Non-pigmented ciliary epithelial cell (primary cell): ENCODE measurements around the gene MYOD1.

ENCODE experiments used
- DNase-seq: peaks from one replicate; pipeline ENCODE4 v3.0.0-alpha.2; 2010; ENCODE audit warnings: low read depth

The MYOD1 gene

DNA sequence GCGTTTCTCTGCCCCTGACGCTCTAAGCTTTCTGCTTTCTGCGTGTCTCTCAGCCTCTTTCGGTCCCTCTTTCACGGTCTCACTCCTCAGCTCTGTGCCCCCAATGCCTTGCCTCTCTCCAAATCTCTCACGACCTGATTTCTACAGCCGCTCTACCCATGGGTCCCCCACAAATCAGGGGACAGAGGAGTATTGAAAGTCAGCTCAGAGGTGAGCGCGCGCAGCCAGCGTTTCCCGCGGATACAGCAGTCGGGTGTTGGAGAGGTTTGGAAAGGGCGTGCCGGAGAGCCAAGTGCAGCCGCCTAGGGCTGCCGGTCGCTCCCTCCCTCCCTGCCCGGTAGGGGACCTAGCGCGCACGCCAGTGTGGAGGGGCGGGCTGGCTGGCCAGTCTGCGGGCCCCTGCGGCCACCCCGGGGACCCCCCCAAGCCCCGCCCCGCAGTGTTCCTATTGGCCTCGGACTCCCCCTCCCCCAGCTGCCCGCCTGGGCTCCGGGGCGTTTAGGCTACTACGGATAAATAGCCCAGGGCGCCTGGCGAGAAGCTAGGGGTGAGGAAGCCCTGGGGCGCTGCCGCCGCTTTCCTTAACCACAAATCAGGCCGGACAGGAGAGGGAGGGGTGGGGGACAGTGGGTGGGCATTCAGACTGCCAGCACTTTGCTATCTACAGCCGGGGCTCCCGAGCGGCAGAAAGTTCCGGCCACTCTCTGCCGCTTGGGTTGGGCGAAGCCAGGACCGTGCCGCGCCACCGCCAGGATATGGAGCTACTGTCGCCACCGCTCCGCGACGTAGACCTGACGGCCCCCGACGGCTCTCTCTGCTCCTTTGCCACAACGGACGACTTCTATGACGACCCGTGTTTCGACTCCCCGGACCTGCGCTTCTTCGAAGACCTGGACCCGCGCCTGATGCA lies at the start of gene MYOD1:
MYOD1 (plus strand) TSS at position 544 of the 910 bp plus-strand sequence; CDS start at position 756, 212 bp downstream.
- DNase-seq = no peak

DNA sequence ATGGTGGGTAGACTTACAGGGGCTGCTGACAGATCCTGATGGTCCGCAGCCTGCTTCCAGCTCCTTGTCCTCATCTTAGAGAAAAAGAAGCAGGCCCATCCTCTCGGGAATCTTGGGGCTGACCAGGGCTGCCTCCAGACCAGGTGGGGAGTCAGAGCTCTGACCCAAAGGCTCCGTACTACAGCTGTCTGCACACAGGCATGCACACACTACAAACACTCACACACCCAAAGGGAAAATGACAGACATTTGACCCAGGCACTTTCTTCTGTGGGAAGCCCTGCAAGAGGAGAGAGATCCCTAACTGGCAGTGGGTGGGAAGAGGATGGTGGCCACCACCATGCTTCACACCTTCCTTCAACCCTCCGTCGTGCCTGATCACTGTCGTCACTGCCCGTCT lies 46.9 kb upstream of the MYOD1 start:
- no peak for DNase-seq

DNA sequence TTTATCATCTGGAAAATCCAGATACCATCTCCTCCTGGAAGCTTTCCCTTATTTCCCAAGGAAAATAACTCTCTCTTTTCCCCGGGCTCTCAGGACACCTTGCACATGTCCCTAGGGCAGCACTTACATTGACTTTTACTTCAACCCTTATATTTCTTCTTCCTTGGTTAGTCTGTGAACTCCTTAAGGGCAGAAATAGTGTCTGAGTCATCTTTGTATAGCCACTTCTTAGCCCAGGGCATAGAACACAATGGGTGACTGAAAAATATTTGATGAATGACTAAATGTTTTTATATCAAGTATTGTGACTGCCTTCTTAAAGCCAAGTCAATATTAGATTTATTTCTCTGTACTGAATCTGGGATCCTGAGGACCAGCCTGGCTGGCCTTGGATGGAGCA lies 45.4 kb upstream of the MYOD1 start:
- DNase-seq = no peak

DNA sequence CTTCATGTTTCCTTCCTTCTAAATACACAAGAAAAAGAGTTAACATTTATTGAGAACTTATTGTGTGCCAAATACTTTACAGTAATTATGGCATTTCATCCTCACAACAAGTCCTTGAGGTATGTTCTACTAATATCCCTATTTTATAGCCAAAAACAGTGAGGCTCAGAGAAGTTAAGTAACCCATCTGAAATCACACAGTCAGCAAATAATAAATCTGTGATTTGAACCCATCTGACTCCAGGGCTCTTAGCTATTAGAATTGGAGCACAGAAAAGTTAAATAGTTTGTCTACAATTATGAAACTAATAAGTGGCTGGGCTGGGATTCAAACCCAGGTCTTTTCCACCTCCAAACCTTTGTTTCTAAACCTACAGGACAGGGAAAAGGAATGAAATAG lies 36.5 kb upstream of the MYOD1 start:
- no peak for DNase-seq

DNA sequence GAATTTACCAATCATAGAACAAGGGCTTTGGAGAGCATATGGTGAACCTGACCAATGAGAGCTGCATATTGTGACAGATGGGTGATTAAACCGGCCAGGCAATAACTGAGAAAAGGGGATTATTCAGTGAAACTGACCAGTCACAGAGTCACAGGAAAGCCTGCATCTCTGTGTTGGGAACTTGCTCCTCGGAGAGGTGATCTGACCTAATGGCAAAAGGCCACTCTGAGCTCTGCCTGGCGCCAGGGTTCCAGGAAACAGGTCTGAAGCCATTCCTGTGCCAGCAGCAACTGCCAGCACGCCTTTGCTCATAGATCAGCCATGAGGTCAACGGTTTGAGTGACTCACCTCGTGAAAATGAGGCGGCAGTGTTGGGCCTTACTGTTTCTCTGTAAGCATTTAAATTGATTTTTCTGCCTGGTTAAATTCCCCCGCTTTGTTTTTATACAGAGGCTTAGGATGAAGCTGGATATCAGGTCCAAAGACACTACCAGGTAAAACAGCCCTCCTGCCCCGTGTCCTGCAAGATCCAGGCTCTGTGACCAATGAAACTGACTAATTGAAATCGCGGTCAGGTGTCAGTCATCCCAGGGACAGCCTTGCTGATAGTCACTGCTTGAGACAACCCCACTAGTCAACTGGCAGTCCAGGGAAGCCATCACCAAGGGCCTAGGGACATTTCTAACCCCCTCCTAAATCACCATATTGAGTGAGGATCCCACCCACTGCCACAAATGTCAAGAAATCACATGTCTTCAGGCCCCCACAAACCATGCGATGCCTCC lies 35.8 kb upstream of the MYOD1 start:
- peak; percentile 30 for DNase-seq

DNA sequence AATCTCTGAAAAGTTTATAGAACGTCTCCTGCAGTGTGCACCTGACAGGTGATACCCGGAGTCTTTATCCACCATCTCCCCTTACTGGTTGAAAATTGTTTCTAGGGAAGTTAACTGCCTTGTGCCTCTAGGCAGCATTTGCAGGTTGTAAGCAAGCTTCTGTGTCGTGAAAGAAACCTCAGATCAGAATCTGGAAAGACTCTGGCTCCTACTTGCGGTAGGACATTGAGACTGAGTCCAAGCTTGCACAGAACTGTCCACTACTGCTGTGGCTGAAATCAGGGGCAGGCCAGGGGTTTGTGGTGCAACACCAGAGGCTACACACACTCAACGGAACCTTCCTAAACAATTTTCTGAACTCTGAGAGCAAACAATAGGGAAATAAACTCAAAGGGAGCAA lies 34.8 kb upstream of the MYOD1 start:
- DNase-seq = no peak

DNA sequence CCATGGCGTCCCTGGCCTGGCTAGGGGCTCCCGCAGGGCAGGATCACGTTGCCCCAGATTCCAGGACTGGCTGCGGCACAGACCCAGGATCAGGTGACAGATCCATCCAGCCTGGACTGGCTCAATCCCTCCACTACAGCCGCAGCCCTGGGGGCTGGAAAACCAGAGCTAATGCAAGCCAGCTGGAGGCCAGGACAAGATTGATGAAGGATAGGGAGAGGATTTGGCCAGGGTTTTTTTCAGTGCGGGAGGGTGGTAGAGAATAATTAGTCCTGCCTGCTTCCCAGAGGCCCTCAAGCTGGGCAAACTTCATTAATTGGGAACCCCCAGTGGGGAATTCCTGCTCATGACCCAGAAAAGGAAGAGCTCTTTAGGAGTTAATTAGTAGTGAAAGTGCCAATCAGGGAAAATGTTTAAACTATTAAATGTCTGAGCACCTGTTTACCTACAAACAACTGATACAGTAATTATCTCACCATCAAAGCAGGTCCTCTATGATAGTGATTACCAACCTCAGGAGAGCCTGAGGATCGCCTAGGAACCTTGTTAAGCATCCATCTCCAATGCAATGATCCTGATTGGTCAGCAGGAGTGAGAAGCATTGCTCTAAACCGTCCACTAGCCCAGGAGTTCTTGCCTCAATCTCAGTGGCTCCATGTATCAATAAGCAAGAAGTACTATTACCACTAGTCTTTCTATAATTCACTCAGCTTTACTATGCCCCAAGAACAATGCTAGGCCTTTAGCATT lies 33.0 kb upstream of the MYOD1 start:
- no peak for DNase-seq

DNA sequence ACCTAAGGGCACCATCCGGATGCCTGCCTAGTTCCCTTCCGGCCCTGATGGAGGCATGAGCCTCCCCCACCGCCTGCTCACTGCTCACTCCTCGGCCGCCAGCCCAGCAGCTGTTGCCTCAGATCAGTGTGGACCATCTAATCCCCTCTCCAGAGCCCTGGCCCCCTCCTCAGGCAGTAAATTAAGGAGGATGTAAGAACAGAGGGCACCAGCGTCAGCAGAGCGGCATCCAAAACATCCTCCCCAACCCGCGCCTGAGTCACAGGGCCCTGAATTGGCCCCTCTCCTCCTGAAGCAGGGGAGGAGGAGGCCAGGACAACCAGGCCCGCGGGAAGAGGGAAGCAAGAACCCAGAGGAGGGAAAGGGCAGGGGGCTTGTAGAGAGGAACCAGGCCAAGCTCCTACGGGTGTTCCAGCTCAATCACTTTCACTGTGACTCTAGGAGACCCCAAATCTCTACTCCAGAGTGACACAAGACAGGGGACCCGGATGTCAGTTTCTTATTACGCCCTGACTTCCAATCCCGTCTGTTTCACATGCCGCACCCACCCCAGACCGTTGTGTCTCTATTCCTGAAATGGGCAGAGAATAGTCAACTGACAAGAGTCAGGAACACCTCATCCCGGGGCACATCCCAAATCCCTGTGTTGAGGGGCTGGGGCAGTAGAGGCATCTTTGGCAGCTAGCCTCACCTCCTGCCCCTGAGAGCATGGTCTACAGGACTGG lies 31.3 kb upstream of the MYOD1 start:
- DNase-seq = no peak

DNA sequence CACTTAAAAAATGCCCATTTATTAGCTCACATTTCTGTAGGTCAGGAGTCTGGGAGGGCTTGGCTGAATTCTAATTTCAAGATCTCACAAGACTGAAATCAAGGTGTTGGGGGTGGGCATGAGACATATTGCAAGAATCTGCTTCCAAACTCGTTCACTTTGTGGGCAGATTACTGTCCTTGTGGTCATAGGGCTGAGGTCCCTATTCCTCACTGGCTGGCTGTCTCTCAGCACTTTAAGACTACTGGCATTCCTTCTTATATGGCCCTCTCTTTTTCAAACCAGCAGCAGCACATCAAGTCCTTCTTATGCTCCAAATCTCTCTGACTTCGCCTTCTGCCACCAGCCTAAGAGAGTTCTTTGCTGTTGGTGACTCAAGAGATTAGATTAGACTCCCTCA lies 27.8 kb upstream of the MYOD1 start:
- DNase-seq = no peak

DNA sequence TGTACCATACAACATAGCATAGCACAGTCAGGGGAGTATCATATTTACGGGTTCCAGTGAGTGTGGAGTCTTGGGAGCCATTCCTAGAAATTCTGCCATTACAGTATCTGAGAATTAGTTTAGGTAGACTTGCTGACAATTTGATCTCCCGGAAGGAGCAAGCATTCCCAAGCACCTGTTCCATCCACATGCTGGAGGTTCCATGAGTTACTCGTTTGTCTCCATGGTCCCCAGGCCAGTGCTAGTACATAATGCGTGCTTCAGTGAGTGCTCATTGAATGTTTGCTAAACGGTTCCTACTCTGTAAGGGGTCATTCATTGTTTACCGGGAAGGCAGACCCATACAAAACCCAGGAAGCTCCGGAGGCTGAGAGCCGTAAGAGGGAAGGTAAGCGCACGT lies 27.4 kb upstream of the MYOD1 start:
- DNase-seq = no peak

DNA sequence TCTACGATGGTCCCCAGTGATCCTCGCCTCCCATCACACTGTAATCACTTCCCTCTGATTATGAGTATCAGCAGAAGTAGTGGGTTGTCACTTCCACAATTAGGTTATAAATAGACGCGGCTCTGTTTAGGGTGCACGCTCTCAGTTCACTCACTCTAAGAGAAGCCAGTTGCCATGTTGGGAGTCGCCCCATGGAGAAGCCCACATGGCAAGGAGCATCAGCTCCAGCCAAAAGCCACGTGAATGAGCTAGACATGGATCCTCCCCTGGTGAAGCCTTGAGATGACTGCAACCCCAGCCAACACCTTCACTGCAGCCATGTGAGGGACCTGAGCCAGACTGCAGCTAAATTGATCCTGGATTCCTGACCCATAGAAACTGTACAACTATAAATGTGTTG lies 26.4 kb upstream of the MYOD1 start:
- DNase-seq = no peak

DNA sequence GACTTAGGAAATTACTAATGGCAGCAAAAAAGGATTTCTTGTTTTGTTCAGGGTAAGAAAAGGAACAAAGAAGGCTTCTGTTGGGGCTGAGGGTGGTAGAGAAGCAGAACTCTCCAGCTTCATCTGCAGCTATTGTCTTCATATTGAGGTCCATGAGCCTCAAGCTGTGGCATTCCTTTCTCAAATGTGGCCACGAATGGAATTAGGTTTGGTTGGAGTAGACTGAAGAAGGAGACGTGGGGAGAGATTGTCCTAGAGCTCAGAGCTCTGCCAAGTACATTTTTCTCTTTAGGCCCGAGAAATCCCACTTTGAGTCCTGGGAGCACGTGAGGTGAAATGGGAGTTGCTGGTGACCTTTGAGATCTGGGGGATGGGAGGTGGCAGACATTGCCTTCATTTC lies 25.8 kb upstream of the MYOD1 start:
- DNase-seq = no peak

DNA sequence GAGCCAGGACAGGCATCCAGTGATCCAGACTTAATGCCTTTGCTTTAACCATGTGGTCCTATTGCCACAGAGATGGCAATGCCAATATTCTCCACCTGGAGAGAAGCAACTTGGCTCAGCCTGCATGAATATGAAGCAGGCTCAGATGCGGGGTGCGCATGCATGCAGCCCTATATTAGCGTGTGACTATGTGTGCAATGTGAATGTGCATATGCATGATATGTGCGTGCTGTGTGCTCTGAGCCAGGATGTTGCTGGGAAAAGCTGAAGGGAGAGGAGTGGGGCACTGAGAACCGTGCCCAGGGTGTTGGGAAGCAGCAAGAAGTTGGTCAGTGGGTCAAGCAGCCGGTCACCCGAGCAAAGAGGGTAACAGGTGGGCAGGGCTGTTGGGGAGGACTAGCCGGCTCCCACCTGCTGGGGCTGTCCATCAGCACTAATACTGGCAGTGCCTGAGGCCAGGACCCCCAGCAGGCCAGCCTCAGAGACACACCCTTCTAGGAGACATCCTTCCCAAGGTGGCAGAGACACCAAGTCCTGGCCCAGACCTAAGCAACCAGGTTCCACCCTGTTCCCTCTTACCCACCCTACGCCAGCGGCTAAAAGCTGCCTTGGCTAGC lies 24.8 kb upstream of the MYOD1 start:
- no peak for DNase-seq

DNA sequence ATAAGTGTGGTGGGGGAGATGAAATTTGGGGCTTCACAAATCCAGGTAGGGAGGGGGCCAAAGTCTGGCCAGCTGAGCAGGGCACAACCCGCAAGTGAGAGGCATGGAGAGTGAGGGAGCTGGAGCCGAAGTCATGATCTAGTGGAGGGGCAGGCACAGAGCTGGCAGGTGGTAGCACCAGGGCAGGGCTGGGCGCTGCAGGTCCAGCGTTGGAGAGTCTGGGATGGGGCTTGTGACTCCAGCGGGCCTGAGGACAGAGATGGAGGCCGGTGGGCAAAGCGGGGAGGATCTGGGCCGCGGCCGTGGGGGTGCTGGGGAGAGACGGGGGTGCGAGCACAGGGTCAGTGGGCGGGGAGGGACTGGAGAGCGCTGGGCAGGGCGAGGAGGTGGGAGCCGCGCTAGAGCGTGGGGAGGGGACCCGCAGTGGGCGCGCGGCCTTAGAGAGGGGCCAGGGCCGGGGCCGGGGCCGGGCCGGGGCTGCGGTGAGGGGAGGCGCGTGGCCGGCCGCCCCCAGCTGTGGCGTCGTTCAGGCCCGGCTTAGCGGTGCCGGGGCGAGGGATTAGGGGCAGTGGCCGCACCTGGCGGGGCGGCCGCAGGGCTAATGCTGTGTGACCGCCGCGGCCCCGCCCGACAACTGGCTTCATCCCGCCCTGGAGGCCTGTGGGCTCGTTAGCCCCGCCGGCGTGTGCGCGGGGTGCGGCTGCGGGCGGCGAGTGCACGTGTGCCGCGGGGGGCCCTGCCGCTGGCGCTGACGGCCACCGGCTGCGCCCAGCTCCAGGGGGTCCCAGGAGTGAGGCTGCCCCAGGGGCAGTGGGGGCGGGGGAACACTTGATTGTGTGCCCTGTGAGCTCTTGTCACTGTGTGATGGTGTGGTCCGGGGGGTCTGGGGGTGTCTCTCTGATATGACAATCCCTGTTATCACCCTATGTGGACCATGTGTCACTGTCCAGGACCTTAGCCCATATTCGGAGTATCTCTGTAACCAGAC lies 23.6 kb upstream of the MYOD1 start:
- DNase-seq = no peak

DNA sequence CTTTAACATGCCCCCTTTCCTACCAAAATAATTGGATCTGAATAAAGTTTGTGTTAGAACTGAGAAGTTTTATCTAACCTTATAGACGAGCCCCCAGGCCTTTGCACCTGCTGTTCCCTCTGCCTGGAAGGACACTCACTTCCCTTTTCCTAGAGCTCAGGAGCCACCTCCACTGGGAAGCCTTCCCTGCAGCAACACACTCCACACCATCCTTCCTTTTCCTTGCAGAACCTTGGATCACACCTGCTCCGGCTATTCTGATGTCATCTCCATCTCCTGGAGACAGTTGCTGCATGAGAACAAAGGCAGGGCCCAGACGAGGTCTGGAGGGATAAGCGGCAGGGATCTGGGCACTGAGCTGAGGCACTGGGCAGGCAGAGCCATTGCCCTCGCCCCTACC lies 22.6 kb upstream of the MYOD1 start:
- DNase-seq = no peak

DNA sequence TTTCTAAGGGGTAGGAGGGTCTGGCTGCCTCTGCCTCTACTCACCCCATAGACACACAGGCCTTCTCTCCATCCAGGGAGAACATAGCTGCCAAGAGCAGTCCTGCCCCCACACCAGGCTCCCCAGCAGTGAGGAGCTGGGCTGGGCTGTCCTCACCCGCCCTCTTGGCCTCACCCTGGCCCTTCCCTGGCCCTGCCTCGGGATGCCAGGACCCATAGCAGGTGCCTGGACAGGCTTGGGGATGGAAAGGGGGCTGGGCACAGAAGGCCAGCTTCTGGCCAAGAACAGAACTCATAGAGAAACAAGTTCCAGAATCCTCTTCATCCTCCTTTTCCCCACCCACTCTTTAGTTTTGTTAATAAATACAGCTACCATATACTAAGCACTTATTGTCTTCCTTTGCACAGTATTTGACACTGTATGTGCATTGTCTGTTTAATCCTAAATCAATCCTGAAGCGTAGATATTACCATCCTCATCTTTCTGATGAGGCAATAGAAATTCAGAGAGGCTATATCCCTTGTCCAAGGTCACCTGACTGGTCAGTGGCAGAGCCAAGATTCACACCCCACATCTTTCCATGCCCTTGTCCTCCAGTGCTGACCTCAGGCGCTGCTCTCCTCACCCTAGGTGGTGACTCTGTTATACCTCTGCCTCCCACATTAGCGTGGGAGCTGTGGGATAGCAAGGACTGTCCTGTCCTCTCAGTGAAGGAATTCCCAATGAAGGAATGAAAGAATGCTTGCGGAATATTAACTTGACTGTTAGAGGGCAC lies 22.0 kb upstream of the MYOD1 start:
- DNase-seq = no peak

DNA sequence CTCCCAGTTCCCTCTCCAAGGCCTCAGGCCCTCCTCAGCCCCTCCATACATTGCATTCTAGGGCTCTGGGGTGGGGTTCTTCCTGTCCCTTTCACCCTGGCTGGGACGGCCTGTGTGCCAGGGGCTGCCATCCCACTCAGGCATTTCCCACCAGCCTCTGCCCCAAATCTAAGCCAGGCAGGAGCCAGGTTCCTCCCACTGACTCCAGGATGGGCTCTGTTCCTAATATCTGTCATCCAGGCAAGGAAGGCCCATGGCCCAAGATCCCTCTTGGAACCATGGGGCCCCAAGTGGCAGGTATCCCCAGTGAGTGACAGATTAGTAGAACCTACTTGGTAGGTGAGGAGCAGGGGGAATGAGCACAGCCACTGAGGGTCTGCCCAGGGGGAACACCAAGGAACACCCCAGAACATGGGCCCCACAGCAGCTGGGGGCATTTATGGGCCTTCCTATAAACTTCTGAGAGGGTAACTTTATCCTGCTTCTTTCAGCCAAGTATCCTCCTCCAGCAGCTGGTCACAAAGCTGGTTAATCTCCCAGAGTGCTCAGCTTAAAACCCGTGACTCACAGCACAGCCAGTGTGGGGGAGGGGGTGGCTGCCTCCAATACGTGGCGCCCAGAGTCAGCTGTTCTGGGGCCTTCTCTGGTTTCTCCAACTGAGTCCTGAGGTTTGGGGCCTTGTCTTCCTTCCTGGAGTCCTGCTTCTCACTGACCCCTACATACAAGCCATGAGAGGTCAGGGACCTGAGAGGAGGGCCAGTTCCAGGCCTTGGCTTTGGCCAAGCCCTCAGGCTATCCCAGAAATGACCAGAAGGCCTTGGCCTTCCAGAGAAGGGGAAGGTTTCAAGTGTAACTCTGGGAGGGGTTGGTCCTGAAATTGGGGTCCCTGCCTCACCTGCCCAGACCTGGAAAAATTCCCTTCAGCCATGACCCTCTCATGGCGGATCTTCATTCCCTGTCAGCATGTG lies 19.9 kb upstream of the MYOD1 start:
- DNase-seq = no peak

DNA sequence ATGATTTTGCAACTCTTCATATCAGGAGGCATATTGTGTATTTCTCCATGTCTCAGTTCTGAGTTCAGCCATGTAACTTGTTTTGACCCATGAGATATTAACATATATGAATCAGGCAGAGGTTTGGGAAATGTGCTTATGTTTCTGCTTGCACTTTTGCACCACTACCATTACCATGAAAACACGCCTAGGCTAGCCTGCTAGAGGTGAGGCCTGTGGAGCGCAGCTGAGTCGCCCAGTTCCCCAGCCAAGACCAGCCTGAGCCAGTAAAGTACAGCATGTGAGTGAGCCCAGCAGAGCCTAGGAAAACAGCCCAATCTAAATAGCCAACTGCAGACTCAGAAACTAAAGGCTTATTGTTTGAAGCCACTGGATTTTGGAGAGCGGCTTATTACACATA lies 18.4 kb upstream of the MYOD1 start:
- no peak for DNase-seq
